Uterus (tissue), 4 donors: ENCODE measurements around the gene AK1. TPM values are rescaled to one million over a fixed set of nuclear protein-coding genes. Genes with fewer than 3 reads are reported as not detected.
A peak's percentile ranks its signal among the peaks of the same experiment; 100 is the strongest.
"Not testable (repeated sequence)": the region's sequence is repeated elsewhere in the genome, so short reads cannot be mapped to it uniquely, and the experiment has no call there.

ENCODE experiments used
- DNase-seq, 2 donors: peaks; one replicate each; pipeline ENCODE4 v3.0.0-alpha.2; 2019 to 2020
- H3K27ac ChIP-seq, 2 donors: fragments of 200-600 bp; sonication (generic); 1 replicate in 1 of 2; 2 replicates in 1 of 2; pipeline ENCODE4 v1.5.1; 2016 to 2018
- H3K27me3 ChIP-seq, 2 donors: fragments of 200-600 bp; sonication (generic); one replicate each; pipeline ENCODE4 v1.5.1; 2018 to 2019; ENCODE audit warnings: control low read depth in 1 of 2
- H3K36me3 ChIP-seq, 2 donors: fragments of 200-600 bp; sonication (generic); one replicate each; pipeline ENCODE4 v1.5.1; 2019; ENCODE audit warnings: control low read depth in 1 of 2
- H3K4me1 ChIP-seq, 2 donors: fragments of 200-600 bp; sonication (generic); one replicate each; pipeline ENCODE4 v1.5.1; 2018 to 2019; ENCODE audit warnings: control low read depth in 1 of 2
- H3K4me3 ChIP-seq, 2 donors: fragments of 200-600 bp; sonication (generic); 1 replicate in 1 of 2; 2 replicates in 1 of 2; pipeline ENCODE4 v1.5.1; 2018 to 2019; ENCODE audit warnings: mild to moderate bottlenecking in 1 of 2
- H3K9me3 ChIP-seq, 2 donors: fragments of 200-600 bp; sonication (generic); one replicate each; pipeline ENCODE4 v1.5.1; 2019; ENCODE audit warnings: control low read depth in 1 of 2
- CTCF ChIP-seq, 4 experiments: fragments of 200-600 bp in 2 of 4; fragments of 450-650 bp in 2 of 4; sonication (generic) in 2 of 4; IDR thresholded peaks; one replicate each; pipeline ENCODE4 v1.5.1; 2016 to 2019; ENCODE audit warnings: antibody characterized with exemption in 4 of 4, mild to moderate bottlenecking in 2 of 4, moderate library complexity in 1 of 4
- POLR2A ChIP-seq, 2 donors: fragments of 450-650 bp; IDR thresholded peaks; one replicate each; pipeline ENCODE4 v1.6.1; 2016; ENCODE audit warnings: antibody characterized with exemption in 2 of 2, mild to moderate bottlenecking in 1 of 2, moderate library complexity in 1 of 2
- intact Hi-C: fragments of 100-400 bp; cut with DNase I; formaldehyde crosslinking; loops from one replicate; pipeline ENCODE4 v1.15.1; 2023; ENCODE audit warnings: low total_unique reads
- total RNA-seq, 4 donors: library from RNA; depleted of rRNA in 3 of 4; stranded (reverse); fragments of >200 nt in 3 of 4; gene quantifications; one replicate each; pipeline versions ENCODE4 v1.1.0 to v1.2.4, GENCODE V29; 2014 to 2023
- donor health status: DM: yes; HTN: yes; CAD: no.

Gene AK1
- total RNA-seq, 4 donors from 2014 or later = 6.1 to 54.3 (median 15.7) TPM

- peaks cover 0 to 20% of the 10 kb centered on the region in 2 donors for H3K4me1 ChIP-seq
- DNase-seq = no peak
- intact Hi-C loops = no loop called here
- no peaks in the 10 kb centered on the region for H3K36me3 ChIP-seq
- no peak overlapping the region for H3K27ac ChIP-seq
- no peaks in the 10 kb centered on the region for H3K9me3 ChIP-seq
- no peak for TF ChIP-seq POLR2A (IDR thresholded peaks at IDR 0.05)
- TF ChIP-seq CTCF (IDR thresholded peaks at IDR 0.05) = no peak
- no peaks in the 10 kb centered on the region for H3K27me3 ChIP-seq
- no peak overlapping the region for H3K4me3 ChIP-seq
Measured at GRCh38 chr9:127870887-127871286, 6.6 kb downstream of the AK1 start.

GRCh38 chr9:127870153-127870491 lies 7.4 kb downstream of the AK1 start:
- H3K4me1 ChIP-seq = peaks cover 0 to 13% of the 10 kb centered on the region in 2 donors
- H3K27me3 ChIP-seq, H3K27ac ChIP-seq, intact Hi-C loops, H3K4me3 ChIP-seq, H3K36me3 ChIP-seq, DNase-seq, H3K9me3 ChIP-seq: not testable (repeated sequence)

- no peaks in the 10 kb centered on the region for H3K27me3 ChIP-seq
- TF ChIP-seq CTCF (IDR thresholded peaks at IDR 0.05) (peak; percentile 82 to 99 (median 90)), POLR2A (IDR thresholded peaks at IDR 0.05) (no peak)
- intact Hi-C loops = loop anchor here (5.0 kb wide), 1 partner anchor 132 kb away; the partner anchor contains the start of gene TOR2A
- H3K4me1 ChIP-seq = peaks cover 0 to 9% of the 10 kb centered on the region in 2 donors
- no peaks in the 10 kb centered on the region for H3K36me3 ChIP-seq
- H3K4me3 ChIP-seq = no peak overlapping the region
- peak; percentile 90 to 92 for DNase-seq
- H3K9me3 ChIP-seq = no peaks in the 10 kb centered on the region
- H3K27ac ChIP-seq = peak overlapping the region; percentile 16 to 60
Measured at GRCh38 chr9:127869310-127870152, 7.9 kb downstream of the AK1 start.

- TF ChIP-seq CTCF (IDR thresholded peaks at IDR 0.05) (no peak), POLR2A (IDR thresholded peaks at IDR 0.05) (no peak)
- Histone ChIP-seq H3K27ac (peak overlapping the region in 1 of 2 donors; percentile 40), H3K27me3 (no peaks in the 10 kb centered on the region), H3K4me3 (no peak overlapping the region), H3K9me3 (no peaks in the 10 kb centered on the region), H3K36me3 (no peaks in the 10 kb centered on the region), H3K4me1 (no peaks in the 10 kb centered on the region)
- intact Hi-C loops = loop anchor here (5.0 kb wide), 1 partner anchor 131 kb away; the partner anchor contains the start of gene TOR2A
- DNase-seq = no peak
Measured at GRCh38 chr9:127868278-127868902, 9.1 kb downstream of the AK1 start.

GRCh38 chr9:127867356-127868277 lies 9.9 kb downstream of the AK1 start:
- no peaks in the 10 kb centered on the region for H3K27me3 ChIP-seq
- no peaks in the 10 kb centered on the region for H3K36me3 ChIP-seq
- H3K27ac ChIP-seq = peak overlapping the region; percentile 32 to 61
- TF ChIP-seq CTCF (IDR thresholded peaks at IDR 0.05) = no peak
- DNase-seq = peak in 1 of 2 donors; percentile 54
- H3K9me3 ChIP-seq = no peaks in the 10 kb centered on the region
- intact Hi-C loops = loop anchor here (5.0 kb wide), 1 partner anchor 130 kb away; the partner anchor contains the start of gene TOR2A
- no peak overlapping the region for H3K4me3 ChIP-seq
- H3K4me1 ChIP-seq = no peaks in the 10 kb centered on the region
